Measurements from ENCODE around the gene FUT2.

GRCh38 chr19:48670699-48671445, 24.9 kb upstream of the FUT2 start:
- no peak for TF ChIP-seq GATA3 (IDR thresholded peaks at IDR 0.05; ENCODE audit: low read depth, low read length)
- TF ChIP-seq GATA2 (IDR thresholded peaks at IDR 0.05; ENCODE audit: low read depth, low read length): no peak
